ENCODE data around the gene AMPD3. TPM values are rescaled to one million over a fixed set of nuclear protein-coding genes. Genes with fewer than 3 reads are reported as not detected.

The AMPD3 gene
- total and polyA plus RNA-seq, 2 donors (not counting 3 experiments of a cell fraction or from before 2014, with no cell fraction given), result 1.4 to 2.5 TPM

DNA sequence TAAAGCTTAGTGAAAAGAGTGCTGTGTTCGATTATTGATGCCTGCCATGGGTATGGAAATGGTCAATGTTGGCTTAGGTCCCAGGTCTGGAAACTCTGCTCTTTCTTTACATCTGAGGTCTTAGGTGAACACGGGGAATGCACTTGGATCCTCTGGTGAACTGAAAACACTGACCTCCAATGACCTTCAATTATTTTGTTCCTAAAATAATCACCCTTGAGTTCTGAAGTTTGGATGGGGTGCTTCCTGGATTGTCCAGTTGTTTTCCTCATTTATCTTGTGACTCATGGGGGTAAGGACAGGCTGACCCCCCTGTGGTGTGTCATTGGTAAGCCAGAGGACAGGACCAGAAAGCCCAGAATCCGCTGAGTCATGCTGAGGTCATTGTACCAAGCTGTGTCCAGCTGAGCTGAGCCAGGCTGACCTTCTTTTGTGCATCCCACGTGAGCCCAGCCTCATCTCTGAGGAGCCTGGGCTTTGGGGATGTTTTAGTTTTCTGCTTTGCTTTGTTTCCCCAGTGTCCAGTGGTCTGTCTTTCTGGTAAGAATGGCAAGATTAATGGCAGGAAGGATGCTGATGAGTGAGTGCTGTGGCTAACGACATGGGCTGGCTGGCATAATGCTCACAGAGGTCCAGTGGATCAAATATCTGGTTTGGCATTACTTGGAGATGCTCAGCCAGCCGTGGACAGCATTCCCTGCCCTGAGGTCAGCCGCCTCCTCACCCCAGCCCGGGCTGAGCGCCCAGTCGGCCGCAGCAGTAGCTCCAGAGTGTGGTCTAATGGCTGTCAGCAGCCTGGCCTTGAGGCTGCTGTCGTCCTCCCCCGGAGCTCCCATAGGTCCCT, 35.6 kb downstream of the AMPD3 start:
- peak overlapping the region; percentile 1 for H3K4me2 ChIP-seq (ENCODE audit: insufficient read depth, low read length)
- BruUV-seq (replicated peaks), result TSS peak; percentile 99
- H3K79me2 ChIP-seq (ENCODE audit: control insufficient read depth, insufficient read depth, low read length), result no peaks in the 10 kb centered on the region
- FAIRE-seq, result peak; percentile 100
- ChIA-PET CTCF (interaction anchor here (0.9 to 1.5 kb wide), 9 partner anchors 11 to 124 kb away, joined by 3 to 8 read pairs (median 3); partner anchors contain the start of gene RNF141), POLR2A (no interaction called here)
- peaks cover 17% of the 10 kb centered on the region for H3K4me1 ChIP-seq (ENCODE audit: control insufficient read depth, extremely low read depth, insufficient read depth, low read length)
- H3K9me1 ChIP-seq (replicated peaks; ENCODE audit: control insufficient read depth, extremely low read depth, insufficient read depth, low read length), result no peaks in the 10 kb centered on the region
- intact Hi-C loops (cut with micrococcal nuclease), result loop anchor here (1.0 kb wide), 2 partner anchors 15 to 51 kb away; partner anchors contain the start of gene RNF141
- peak overlapping the region; percentile 17 for H3K9ac ChIP-seq (replicated peaks; ENCODE audit: extremely low read depth, insufficient read depth, low read length)
- peak overlapping the region; percentile 9 for H2AFZ ChIP-seq (ENCODE audit: low read depth, low read length)
- dilution Hi-C loops (cut with MboI; ENCODE audit: extremely low pct_ligation_motif_present, low sequenced_read_pairs), result no loop called here
- DNase-seq (ENCODE audit: low read depth, low spot score), result peak; percentile 89
- TF ChIP-seq FOS (IDR thresholded peaks at IDR 0.05; ENCODE audit: borderline replicate concordance, insufficient read depth, low read length), result peak; percentile 100
- peak; percentile 91 for TF ChIP-seq POLR2AphosphoS5 (IDR thresholded peaks at IDR 0.05; ENCODE audit: insufficient read depth, low read depth, low read length)
- no peak for TF ChIP-seq CTCF (IDR thresholded peaks at IDR 0.05; ENCODE audit: extremely low read depth in 1 of 2, insufficient read depth in 1 of 2, low read depth in 1 of 2, low read length in 2 of 2)
- TF ChIP-seq JUN (IDR thresholded peaks at IDR 0.05; ENCODE audit: borderline replicate concordance, insufficient read depth, insufficient read length, low read depth), result peak; percentile 97
- TF ChIP-seq EZH2 (IDR thresholded peaks at IDR 0.05; ENCODE audit: borderline replicate concordance, low read depth, low read length, severe bottlenecking), result no peak
- TF ChIP-seq, protein P1, sequence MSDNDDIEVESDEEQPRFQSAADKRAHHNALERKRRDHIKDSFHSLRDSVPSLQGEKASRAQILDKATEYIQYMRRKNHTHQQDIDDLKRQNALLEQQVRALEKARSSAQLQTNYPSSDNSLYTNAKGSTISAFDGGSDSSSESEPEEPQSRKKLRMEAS (IDR thresholded peaks at IDR 0.05; ENCODE audit: insufficient read depth, insufficient read length), result peak; percentile 70
- no peak for TF ChIP-seq MYC (IDR thresholded peaks at IDR 0.05; ENCODE audit: low read depth, low read length)
- TF ChIP-seq GATA2 (IDR thresholded peaks at IDR 0.05; ENCODE audit: insufficient read depth, insufficient read length, low read depth, low read length), result peak; percentile 74
- no peak for TF ChIP-seq POLR2A (IDR thresholded peaks at IDR 0.05; ENCODE audit: low read depth, low read length)
- peak overlapping the region; percentile 65 for H3K27ac ChIP-seq (ENCODE audit: insufficient read depth, low read depth, low read length)
- no peaks in the 10 kb centered on the region for H3K36me3 ChIP-seq (ENCODE audit: control insufficient read depth in 2 of 2, extremely low read depth in 1 of 2, insufficient read depth in 2 of 2, low read length in 2 of 2)
- no peaks in the 10 kb centered on the region for H4K20me1 ChIP-seq (replicated peaks; ENCODE audit: control insufficient read depth, extremely low read depth, insufficient read depth, low read length)
- H3K9me3 ChIP-seq (replicated peaks; ENCODE audit: control insufficient read depth, insufficient read depth, low read length), result no peaks in the 10 kb centered on the region
- no peaks in the 10 kb centered on the region for H3K27me3 ChIP-seq (ENCODE audit: control insufficient read depth in 2 of 2, insufficient read depth in 2 of 2, low read length in 2 of 2)
- no peak overlapping the region for H3K4me3 ChIP-seq (replicated peaks in 1 of 3; ENCODE audit: insufficient read depth in 1 of 3, low read depth in 1 of 3, low read length in 3 of 3)

Data from endothelial cell of umbilical vein (primary cell).